GM19025 (cell line): ENCODE data around the gene XKR3.
"Not testable (repeated sequence)": the region's sequence is repeated elsewhere in the genome, so short reads cannot be mapped to it uniquely, and the experiment has no call there.

Experiments
- ATAC-seq: cut with Tn5 transposase; IDR thresholded peaks from one replicate; pipeline ENCODE4 v1.9.1; 2021; ENCODE audit warnings: mild to moderate bottlenecking, low read depth, moderate library complexity; ENCODE audit not compliant: unreplicated experiment

Gene XKR3

DNA sequence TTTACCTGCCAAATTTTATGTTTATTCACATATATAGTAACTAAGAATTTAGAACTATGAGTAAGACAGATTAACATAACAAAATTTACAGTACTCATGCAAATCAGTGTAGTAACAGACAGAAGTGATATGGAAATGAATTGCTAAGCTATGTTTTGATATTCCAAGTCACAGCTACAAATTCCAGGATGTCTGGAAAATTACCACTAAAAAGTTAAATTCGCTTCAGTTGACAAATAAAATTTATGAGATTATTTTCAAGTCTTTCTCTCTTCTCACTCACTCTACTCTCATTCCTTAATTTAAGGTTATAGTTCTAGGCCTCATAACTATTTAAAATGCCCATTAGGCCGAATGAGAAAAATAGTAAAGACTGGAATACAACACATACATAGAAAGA lies 18.1 kb downstream of the XKR3 start:
- ATAC-seq: no peak

DNA sequence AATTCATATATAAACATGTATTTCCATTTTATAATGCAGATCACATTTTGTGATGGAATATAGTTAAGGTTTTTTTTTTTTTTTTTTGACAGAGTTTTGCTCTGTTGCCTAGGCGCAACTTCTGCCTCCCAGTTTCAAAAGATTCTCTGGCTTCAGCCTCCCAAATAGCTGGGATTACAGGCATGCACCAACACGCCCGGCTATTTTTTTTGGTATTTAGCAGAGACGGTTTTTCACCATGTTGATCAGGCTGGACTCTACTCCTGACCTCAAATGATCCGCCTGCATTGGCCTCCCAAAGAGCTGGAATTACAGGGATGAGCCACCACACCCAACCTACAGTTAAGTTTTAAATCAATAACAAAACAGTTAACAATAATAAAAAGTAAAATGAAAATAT lies 18.8 kb downstream of the XKR3 start:
- ATAC-seq: no peak

DNA sequence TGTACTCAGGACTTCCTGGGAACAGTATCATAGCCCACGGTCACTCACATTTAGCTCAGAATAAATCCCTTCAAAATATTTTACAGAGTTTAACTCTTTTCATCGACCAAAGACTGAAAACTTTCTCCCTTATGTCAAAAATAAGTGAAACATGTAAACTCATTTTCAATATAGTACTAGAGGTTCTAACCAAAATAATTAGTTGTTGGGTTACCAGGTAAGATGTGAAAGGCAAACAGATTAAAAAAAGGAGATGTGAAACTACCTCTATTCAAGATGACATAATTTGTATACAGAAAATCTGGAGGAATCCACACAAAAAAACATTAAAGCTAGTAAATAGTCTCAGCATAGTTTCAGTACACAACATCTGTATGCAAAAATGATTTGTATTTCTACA lies 20.3 kb downstream of the XKR3 start:
- ATAC-seq: no peak

DNA sequence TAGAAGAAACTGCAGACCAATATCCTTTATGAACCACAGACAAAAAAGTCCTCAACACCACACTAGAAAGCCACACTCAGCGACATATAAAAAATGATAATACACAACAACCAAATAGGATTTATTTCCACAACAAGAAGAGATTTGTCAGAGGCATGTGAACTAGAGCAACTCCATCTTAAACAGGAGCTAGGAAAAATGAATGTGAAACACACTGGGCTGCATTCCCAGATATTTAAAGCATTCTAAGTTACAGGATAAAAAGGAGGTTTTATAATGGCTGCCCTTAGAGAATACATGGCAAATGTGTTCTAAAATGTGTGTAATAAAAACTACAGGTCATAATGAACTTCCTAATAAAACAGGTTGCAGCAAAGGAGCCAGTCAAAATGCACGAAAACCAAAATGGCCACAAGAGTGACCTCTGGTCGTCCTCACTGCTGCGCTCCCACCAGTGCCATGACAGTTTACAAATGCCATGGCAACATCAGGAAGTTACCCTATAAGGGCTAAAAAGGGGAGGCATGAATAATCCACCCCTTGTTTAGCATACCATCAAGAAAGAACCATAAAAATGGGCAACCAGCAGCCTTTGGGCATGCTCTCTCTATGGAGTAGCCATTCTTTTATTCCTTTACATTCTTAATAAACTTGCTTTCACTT lies 21.8 kb downstream of the XKR3 start:
- ATAC-seq: no peak

GRCh38 chr22:16801571-16801970 lies 23.6 kb downstream of the XKR3 start:
- no peak for ATAC-seq

GRCh38 chr22:16801088-16801487 lies 24.1 kb downstream of the XKR3 start:
- no peak for ATAC-seq

DNA sequence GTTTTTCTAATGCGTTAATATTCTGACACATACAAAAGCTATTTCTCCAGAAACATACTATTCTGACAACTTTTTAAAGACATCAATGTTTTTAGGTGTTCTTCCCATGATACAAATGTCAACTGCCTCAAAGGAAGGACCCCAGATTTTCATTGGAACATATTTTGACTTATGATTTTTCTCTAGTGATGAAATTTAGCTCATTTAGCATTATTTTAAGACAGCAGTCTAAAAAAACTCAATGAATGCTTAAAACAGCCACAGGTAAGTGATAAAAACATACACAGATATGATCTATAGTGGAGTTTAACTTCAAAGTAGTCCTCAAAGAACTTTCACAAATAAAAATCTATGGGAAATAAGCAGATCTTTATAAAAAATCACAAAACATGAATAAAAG lies 24.9 kb downstream of the XKR3 start:
- no peak for ATAC-seq

- ATAC-seq: not testable (repeated sequence)
These were observed 29.7 kb downstream of the XKR3 start for GRCh38 chr22:16795504-16795903.

DNA sequence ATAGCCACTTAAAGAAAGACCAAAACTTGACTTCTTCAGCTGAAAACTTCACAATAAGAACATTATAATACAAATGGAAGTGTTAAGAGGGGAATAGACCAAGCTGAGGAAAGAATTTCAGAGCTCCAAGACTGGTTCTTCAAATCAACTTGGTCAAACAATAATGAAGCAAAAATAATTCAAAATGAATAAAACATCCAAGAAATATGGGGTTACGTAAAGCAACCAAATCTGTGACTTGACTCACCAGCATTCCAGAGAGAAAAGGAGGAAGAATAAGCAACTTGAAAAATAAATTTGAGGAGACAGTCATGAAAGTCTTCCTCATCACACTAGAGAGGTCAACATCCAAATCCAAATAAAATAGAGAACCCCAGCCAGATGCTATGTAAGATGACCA lies 31.4 kb downstream of the XKR3 start:
- ATAC-seq: no peak

- no peak for ATAC-seq
These were observed 35.2 kb downstream of the XKR3 start for GRCh38 chr22:16789860-16790493.

DNA sequence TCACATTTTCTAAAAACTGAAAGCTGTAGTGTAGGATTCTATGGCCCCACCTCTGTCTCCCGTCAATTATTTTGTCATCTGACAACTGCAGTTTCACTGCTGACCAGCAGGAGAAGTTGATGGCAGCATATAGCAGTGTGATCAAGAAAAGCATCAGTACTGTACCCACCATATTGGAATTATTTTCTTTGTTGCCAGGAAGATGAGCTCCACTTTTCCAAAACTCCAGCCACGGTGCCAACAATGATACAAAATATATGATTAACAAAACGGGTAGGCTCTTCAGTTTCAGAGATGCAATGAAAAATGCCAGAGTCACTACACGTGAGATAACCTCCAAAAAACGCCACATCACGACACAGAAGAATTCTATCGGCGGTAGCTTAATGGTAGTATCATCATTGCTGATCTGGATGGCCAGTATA lies 41.3 kb downstream of the XKR3 start:
- no peak for ATAC-seq

DNA sequence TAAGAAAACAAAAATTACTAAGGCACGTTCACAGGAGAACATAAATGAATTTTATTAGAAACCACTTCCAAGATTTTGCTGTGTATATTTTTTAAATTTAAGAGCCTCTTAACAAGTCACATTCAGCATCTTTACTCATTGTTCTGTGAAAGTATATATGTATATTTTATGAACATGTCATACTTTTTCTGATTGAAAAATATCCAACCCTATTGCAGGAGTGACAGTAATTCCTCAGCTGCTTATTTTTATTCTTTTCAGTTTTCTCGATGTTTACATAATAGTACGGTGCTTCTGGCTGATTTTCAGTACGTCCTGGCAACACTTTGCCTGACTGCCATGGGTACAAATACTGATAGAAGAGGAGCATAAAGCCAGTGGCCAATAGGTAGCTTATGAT lies 41.8 kb downstream of the XKR3 start:
- no peak for ATAC-seq

GRCh38 chr22:16781764-16782329 lies 43.4 kb downstream of the XKR3 start:
- ATAC-seq: no peak

- ATAC-seq: no peak
These were observed 44.0 kb downstream of the XKR3 start for GRCh38 chr22:16781074-16781763.

DNA sequence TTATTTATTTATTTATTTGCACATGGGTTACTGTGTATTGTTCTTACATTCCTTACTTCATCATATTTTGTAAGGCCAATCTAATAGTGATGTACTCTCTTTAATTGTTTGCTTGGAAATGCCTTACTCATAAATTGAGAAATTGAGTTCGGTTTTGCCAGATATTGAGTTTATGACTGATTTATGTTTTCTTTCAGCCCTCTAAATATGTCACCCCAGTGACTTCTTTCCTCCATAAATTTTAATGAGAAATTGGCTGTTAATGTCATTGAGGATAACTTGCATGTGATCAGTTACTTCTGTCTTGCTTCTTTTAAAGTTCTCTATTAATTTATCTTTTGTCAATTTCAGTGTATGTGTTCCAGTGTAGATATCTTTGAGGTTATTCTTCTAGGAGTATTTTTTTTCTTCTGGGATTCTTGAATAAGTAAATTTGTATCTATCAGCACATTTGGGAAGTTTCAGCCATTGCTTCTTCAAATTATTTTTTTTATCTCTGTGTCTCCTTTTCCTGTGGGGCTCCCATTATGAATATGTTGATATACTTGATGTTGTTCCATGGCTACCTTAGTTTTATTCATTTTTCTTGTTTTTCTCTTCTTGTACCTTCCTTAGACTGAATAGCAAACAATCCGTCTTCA lies 47.8 kb downstream of the XKR3 start:
- ATAC-seq: no peak

- no peak for ATAC-seq
These were observed 49.1 kb downstream of the XKR3 start for GRCh38 chr22:16776080-16776479.

- ATAC-seq: no peak
These were observed 50.2 kb downstream of the XKR3 start for GRCh38 chr22:16774911-16775500.

GRCh38 chr22:16771569-16771968 lies 53.6 kb downstream of the XKR3 start:
- not testable (repeated sequence) for ATAC-seq

- ATAC-seq: not testable (repeated sequence)
These were observed 57.3 kb downstream of the XKR3 start for GRCh38 chr22:16767927-16768326.

GRCh38 chr22:16762224-16762623 lies 63.0 kb downstream of the XKR3 start:
- not testable (repeated sequence) for ATAC-seq

GRCh38 chr22:16760416-16760815 lies 64.8 kb downstream of the XKR3 start:
- ATAC-seq: not testable (repeated sequence)
